Measurements from ENCODE around the gene ROR1.

ROR1 gene

GRCh38 chr1:63849149-63849548 lies 75.3 kb downstream of the ROR1 start:
- TF ChIP-seq CTCF (IDR thresholded peaks at IDR 0.05): no peak
- Histone ChIP-seq H3K27ac (no peak overlapping the region), H3K27me3 (peaks cover 3% of the 10 kb centered on the region), H3K4me1 (ENCODE audit: control insufficient read depth in 1 of 2, insufficient read depth in 1 of 2, low read depth in 1 of 2, low read length in 1 of 2) (peaks cover 0 to 8% of the 10 kb centered on the region in 2 experiments), H3K4me3 (ENCODE audit: low read depth in 1 of 2, low read length in 1 of 2) (no peak overlapping the region), H3K36me3 (no peaks in the 10 kb centered on the region), H3K9me3 (no peaks in the 10 kb centered on the region)

GRCh38 chr1:63854091-63854490 lies 80.3 kb downstream of the ROR1 start:
- no peaks in the 10 kb centered on the region for H3K9me3 ChIP-seq
- no peak overlapping the region for H3K27ac ChIP-seq
- H3K4me3 ChIP-seq (ENCODE audit: low read depth in 1 of 2, low read length in 1 of 2): no peak overlapping the region
- no peak for TF ChIP-seq CTCF (IDR thresholded peaks at IDR 0.05)
- no peaks in the 10 kb centered on the region for H3K4me1 ChIP-seq (ENCODE audit: control insufficient read depth in 1 of 2, insufficient read depth in 1 of 2, low read depth in 1 of 2, low read length in 1 of 2)
- H3K27me3 ChIP-seq: peaks cover 3% of the 10 kb centered on the region
- H3K36me3 ChIP-seq: no peaks in the 10 kb centered on the region

- Histone ChIP-seq H3K36me3 (no peaks in the 10 kb centered on the region), H3K4me3 (ENCODE audit: low read depth in 1 of 2, low read length in 1 of 2) (no peak overlapping the region), H3K9me3 (no peaks in the 10 kb centered on the region), H3K4me1 (ENCODE audit: control insufficient read depth in 1 of 2, insufficient read depth in 1 of 2, low read depth in 1 of 2, low read length in 1 of 2) (no peaks in the 10 kb centered on the region), H3K27ac (no peak overlapping the region), H3K27me3 (peaks cover 3% of the 10 kb centered on the region)
- TF ChIP-seq CTCF (IDR thresholded peaks at IDR 0.05): no peak
These were observed 82.1 kb downstream of the ROR1 start for GRCh38 chr1:63855942-63856341.

GRCh38 chr1:63856924-63857323 lies 83.1 kb downstream of the ROR1 start:
- no peak for TF ChIP-seq CTCF (IDR thresholded peaks at IDR 0.05)
- no peaks in the 10 kb centered on the region for H3K36me3 ChIP-seq
- H3K27ac ChIP-seq: no peak overlapping the region
- H3K9me3 ChIP-seq: no peaks in the 10 kb centered on the region
- no peak overlapping the region for H3K4me3 ChIP-seq (ENCODE audit: low read depth in 1 of 2, low read length in 1 of 2)
- no peaks in the 10 kb centered on the region for H3K4me1 ChIP-seq (ENCODE audit: control insufficient read depth in 1 of 2, insufficient read depth in 1 of 2, low read depth in 1 of 2, low read length in 1 of 2)
- peaks cover 3% of the 10 kb centered on the region for H3K27me3 ChIP-seq

- Histone ChIP-seq H3K4me1 (ENCODE audit: control insufficient read depth in 1 of 2, insufficient read depth in 1 of 2, low read depth in 1 of 2, low read length in 1 of 2) (no peaks in the 10 kb centered on the region), H3K9me3 (no peaks in the 10 kb centered on the region), H3K27ac (no peak overlapping the region), H3K36me3 (no peaks in the 10 kb centered on the region), H3K27me3 (no peaks in the 10 kb centered on the region), H3K4me3 (ENCODE audit: low read depth in 1 of 2, low read length in 1 of 2) (no peak overlapping the region)
- TF ChIP-seq CTCF (IDR thresholded peaks at IDR 0.05): no peak
These were observed 83.7 kb downstream of the ROR1 start for GRCh38 chr1:63857478-63857877.

- no peak for TF ChIP-seq CTCF (IDR thresholded peaks at IDR 0.05)
- no peaks in the 10 kb centered on the region for H3K9me3 ChIP-seq
- no peaks in the 10 kb centered on the region for H3K4me1 ChIP-seq (ENCODE audit: control insufficient read depth in 1 of 2, insufficient read depth in 1 of 2, low read depth in 1 of 2, low read length in 1 of 2)
- no peak overlapping the region for H3K27ac ChIP-seq
- no peak overlapping the region for H3K4me3 ChIP-seq (ENCODE audit: low read depth in 1 of 2, low read length in 1 of 2)
- H3K36me3 ChIP-seq: no peaks in the 10 kb centered on the region
- H3K27me3 ChIP-seq: no peaks in the 10 kb centered on the region
These were observed 84.3 kb downstream of the ROR1 start for GRCh38 chr1:63858153-63858552.

Data from neutrophil (primary cell).